ENCODE measurements around the gene KANSL3. TPM values are rescaled to one million over a fixed set of nuclear protein-coding genes. Genes with fewer than 3 reads are reported as not detected.
"Not testable (repeated sequence)": the region's sequence is repeated elsewhere in the genome, so short reads cannot be mapped to it uniquely, and the experiment has no call there.

KANSL3 gene
- polyA plus RNA-seq, 4 donors: 13.5 to 39.7 (median 18.0) TPM

GRCh38 chr2:96681540-96681939, 43.4 kb upstream of the KANSL3 start:
- no peaks in the 10 kb centered on the region for H3K36me3 ChIP-seq (ENCODE audit: control insufficient read depth in 3 of 3, insufficient read depth in 2 of 3, low read depth in 1 of 3, low read length in 3 of 3)
- FAIRE-seq: no peak
- H3K9me3 ChIP-seq (ENCODE audit: control insufficient read depth in 2 of 2, insufficient read depth in 1 of 2, low read depth in 1 of 2, low read length in 1 of 2): no peaks in the 10 kb centered on the region
- H3K4me1 ChIP-seq (ENCODE audit: control insufficient read depth in 3 of 3, insufficient read depth in 2 of 3, low read depth in 1 of 3, low read length in 2 of 3): peaks cover 0 to 29% (median 0%) of the 10 kb centered on the region in 3 donors
- H3K4me3 ChIP-seq (ENCODE audit: low read depth in 1 of 3, low read length in 3 of 3): no peak overlapping the region
- WGBS, 3 donors: 91 to 93% (median 92%) methylated on average over 4 of the region's 4 CpGs
- no peak overlapping the region for H3K27ac ChIP-seq (ENCODE audit: low read depth in 1 of 3, low read length in 2 of 3)
- DNase-seq: no peak
- H3K27me3 ChIP-seq (ENCODE audit: control insufficient read depth in 3 of 3, insufficient read depth in 3 of 3, low read length in 3 of 3): no peaks in the 10 kb centered on the region

- no peaks in the 10 kb centered on the region for H3K36me3 ChIP-seq (ENCODE audit: control insufficient read depth in 3 of 3, insufficient read depth in 2 of 3, low read depth in 1 of 3, low read length in 3 of 3)
- H3K9me3 ChIP-seq (ENCODE audit: control insufficient read depth in 2 of 2, insufficient read depth in 1 of 2, low read depth in 1 of 2, low read length in 1 of 2): no peaks in the 10 kb centered on the region
- 29 to 57% (median 48%) methylated on average over 5 of the region's 5 CpGs for WGBS, 3 donors
- DNase-seq: peak; percentile 5 to 34
- peaks cover 0 to 21% (median 0%) of the 10 kb centered on the region in 3 donors for H3K4me1 ChIP-seq (ENCODE audit: control insufficient read depth in 3 of 3, insufficient read depth in 2 of 3, low read depth in 1 of 3, low read length in 2 of 3)
- no peak for FAIRE-seq
- H3K4me3 ChIP-seq (ENCODE audit: low read depth in 1 of 3, low read length in 3 of 3): no peak overlapping the region
- H3K27ac ChIP-seq (ENCODE audit: low read depth in 1 of 3, low read length in 2 of 3): no peak overlapping the region
- no peaks in the 10 kb centered on the region for H3K27me3 ChIP-seq (ENCODE audit: control insufficient read depth in 3 of 3, insufficient read depth in 3 of 3, low read length in 3 of 3)
Observed at GRCh38 chr2:96680561-96681141, 42.5 kb upstream of the KANSL3 start.

- Histone ChIP-seq H3K27me3 (ENCODE audit: control insufficient read depth in 3 of 3, insufficient read depth in 3 of 3, low read length in 3 of 3) (no peaks in the 10 kb centered on the region), H3K27ac (ENCODE audit: low read depth in 1 of 3, low read length in 2 of 3) (no peak overlapping the region), H3K4me1 (ENCODE audit: control insufficient read depth in 3 of 3, insufficient read depth in 2 of 3, low read depth in 1 of 3, low read length in 2 of 3) (peaks cover 0 to 13% (median 0%) of the 10 kb centered on the region in 3 donors), H3K4me3 (ENCODE audit: low read depth in 1 of 3, low read length in 3 of 3) (no peak overlapping the region), H3K36me3 (ENCODE audit: control insufficient read depth in 3 of 3, insufficient read depth in 2 of 3, low read depth in 1 of 3, low read length in 3 of 3) (no peaks in the 10 kb centered on the region), H3K9me3 (ENCODE audit: control insufficient read depth in 2 of 2, insufficient read depth in 1 of 2, low read depth in 1 of 2, low read length in 1 of 2) (no peaks in the 10 kb centered on the region)
- no peak for FAIRE-seq
- 59 to 75% (median 71%) methylated on average over 9 of the region's 9 CpGs for WGBS, 3 donors
- no peak for DNase-seq
Observed at GRCh38 chr2:96679848-96680247, 41.7 kb upstream of the KANSL3 start.

- Histone ChIP-seq H3K4me3 (ENCODE audit: low read depth in 1 of 3, low read length in 3 of 3) (no peak overlapping the region), H3K9me3 (ENCODE audit: control insufficient read depth in 2 of 2, insufficient read depth in 1 of 2, low read depth in 1 of 2, low read length in 1 of 2) (no peaks in the 10 kb centered on the region), H3K27ac (ENCODE audit: low read depth in 1 of 3, low read length in 2 of 3) (no peak overlapping the region), H3K36me3 (ENCODE audit: control insufficient read depth in 3 of 3, insufficient read depth in 2 of 3, low read depth in 1 of 3, low read length in 3 of 3) (no peaks in the 10 kb centered on the region), H3K4me1 (ENCODE audit: control insufficient read depth in 3 of 3, insufficient read depth in 2 of 3, low read depth in 1 of 3, low read length in 2 of 3) (no peaks in the 10 kb centered on the region), H3K27me3 (ENCODE audit: control insufficient read depth in 3 of 3, insufficient read depth in 3 of 3, low read length in 3 of 3) (no peaks in the 10 kb centered on the region)
- WGBS, 3 donors: 84 to 88% (median 87%) methylated on average over 15 of the region's 15 CpGs
- FAIRE-seq (no peak), DNase-seq (no peak)
Observed at GRCh38 chr2:96669539-96670215, 31.6 kb upstream of the KANSL3 start.

- no peaks in the 10 kb centered on the region for H3K9me3 ChIP-seq (ENCODE audit: control insufficient read depth in 2 of 2, insufficient read depth in 1 of 2, low read depth in 1 of 2, low read length in 1 of 2)
- no peaks in the 10 kb centered on the region for H3K4me1 ChIP-seq (ENCODE audit: control insufficient read depth in 3 of 3, insufficient read depth in 2 of 3, low read depth in 1 of 3, low read length in 2 of 3)
- no peak for FAIRE-seq
- DNase-seq: no peak
- H3K4me3 ChIP-seq (ENCODE audit: low read depth in 1 of 3, low read length in 3 of 3): no peak overlapping the region
- no peaks in the 10 kb centered on the region for H3K27me3 ChIP-seq (ENCODE audit: control insufficient read depth in 3 of 3, insufficient read depth in 3 of 3, low read length in 3 of 3)
- H3K27ac ChIP-seq (ENCODE audit: low read depth in 1 of 3, low read length in 2 of 3): no peak overlapping the region
- WGBS, 3 donors: 74 to 90% (median 75%) methylated on average over 11 of the region's 11 CpGs
- no peaks in the 10 kb centered on the region for H3K36me3 ChIP-seq (ENCODE audit: control insufficient read depth in 3 of 3, insufficient read depth in 2 of 3, low read depth in 1 of 3, low read length in 3 of 3)
Observed at GRCh38 chr2:96668771-96669170, 30.7 kb upstream of the KANSL3 start.

GRCh38 chr2:96665717-96666116, 27.6 kb upstream of the KANSL3 start:
- not testable (repeated sequence) for FAIRE-seq; H3K4me3 ChIP-seq (ENCODE audit: low read depth in 1 of 3, low read length in 3 of 3); H3K4me1 ChIP-seq (ENCODE audit: control insufficient read depth in 3 of 3, insufficient read depth in 2 of 3, low read depth in 1 of 3, low read length in 2 of 3); H3K27ac ChIP-seq (ENCODE audit: low read depth in 1 of 3, low read length in 2 of 3); DNase-seq; H3K36me3 ChIP-seq (ENCODE audit: control insufficient read depth in 3 of 3, insufficient read depth in 2 of 3, low read depth in 1 of 3, low read length in 3 of 3); H3K27me3 ChIP-seq (ENCODE audit: control insufficient read depth in 3 of 3, insufficient read depth in 3 of 3, low read length in 3 of 3); H3K9me3 ChIP-seq (ENCODE audit: control insufficient read depth in 2 of 2, insufficient read depth in 1 of 2, low read depth in 1 of 2, low read length in 1 of 2)
- 88 to 92% (median 89%) methylated on average over 3 of the region's 3 CpGs for WGBS, 3 donors

GRCh38 chr2:96665083-96665569, 27.0 kb upstream of the KANSL3 start:
- no peak for FAIRE-seq
- Histone ChIP-seq H3K9me3 (ENCODE audit: control insufficient read depth in 2 of 2, insufficient read depth in 1 of 2, low read depth in 1 of 2, low read length in 1 of 2) (no peaks in the 10 kb centered on the region), H3K36me3 (ENCODE audit: control insufficient read depth in 3 of 3, insufficient read depth in 2 of 3, low read depth in 1 of 3, low read length in 3 of 3) (no peaks in the 10 kb centered on the region), H3K4me1 (ENCODE audit: control insufficient read depth in 3 of 3, insufficient read depth in 2 of 3, low read depth in 1 of 3, low read length in 2 of 3) (no peaks in the 10 kb centered on the region), H3K27ac (ENCODE audit: low read depth in 1 of 3, low read length in 2 of 3) (no peak overlapping the region), H3K4me3 (ENCODE audit: low read depth in 1 of 3, low read length in 3 of 3) (no peak overlapping the region), H3K27me3 (ENCODE audit: control insufficient read depth in 3 of 3, insufficient read depth in 3 of 3, low read length in 3 of 3) (no peaks in the 10 kb centered on the region)
- DNase-seq: no peak
- 85 to 98% (median 92%) methylated on average over 3 of the region's 3 CpGs for WGBS, 3 donors

GRCh38 chr2:96664366-96664925, 26.3 kb upstream of the KANSL3 start:
- 90 to 95% (median 92%) methylated on average over 3 of the region's 3 CpGs for WGBS, 3 donors
- Histone ChIP-seq H3K27me3 (ENCODE audit: control insufficient read depth in 3 of 3, insufficient read depth in 3 of 3, low read length in 3 of 3) (no peaks in the 10 kb centered on the region), H3K9me3 (ENCODE audit: control insufficient read depth in 2 of 2, insufficient read depth in 1 of 2, low read depth in 1 of 2, low read length in 1 of 2) (no peaks in the 10 kb centered on the region), H3K27ac (ENCODE audit: low read depth in 1 of 3, low read length in 2 of 3) (no peak overlapping the region), H3K4me1 (ENCODE audit: control insufficient read depth in 3 of 3, insufficient read depth in 2 of 3, low read depth in 1 of 3, low read length in 2 of 3) (no peaks in the 10 kb centered on the region), H3K36me3 (ENCODE audit: control insufficient read depth in 3 of 3, insufficient read depth in 2 of 3, low read depth in 1 of 3, low read length in 3 of 3) (no peaks in the 10 kb centered on the region), H3K4me3 (ENCODE audit: low read depth in 1 of 3, low read length in 3 of 3) (no peak overlapping the region)
- DNase-seq: no peak
- FAIRE-seq: no peak

Data from small intestine (tissue), 7 donors.